WTC11 (cell line): Measurements from ENCODE around the gene SYPL2. TPM values are rescaled to one million over a fixed set of nuclear protein-coding genes. Genes with fewer than 3 reads are reported as not detected.

Experiments used
- ATAC-seq: fragments of 200-7000 bp; cut with Tn5 transposase; 2 replicates; pipeline ENCODE4 v1.10.0; 2021; ENCODE audit warnings: mild to moderate bottlenecking, moderate library complexity
- CTCF ChIA-PET: fragments of 300-600 bp; sonication (Branson Sonifier 250); formaldehyde crosslinking; loops from one replicate; lab custom pipeline; 2021; ENCODE audit warnings: antibody characterized with exemption; lab: Charles Lee
- POLR2A ChIA-PET: fragments of 350-600 bp; sonication (Branson Sonifier 250); formaldehyde crosslinking; loops from one replicate; lab custom pipeline; 2021; ENCODE audit warnings: antibody characterized with exemption; lab: Charles Lee
- DNase-seq: peaks from one replicate; pipeline ENCODE4 v3.0.0; 2021; ENCODE audit warnings: low spot score
- H3K27ac Mint-ChIP-seq: 2 replicates; pipeline ENCODE4 v1.8.0; 2021; ENCODE audit warnings: mixed read lengths
- H3K27me3 Mint-ChIP-seq: 2 replicates; pipeline ENCODE4 v1.8.0; 2021; ENCODE audit warnings: low read depth, mild to moderate bottlenecking, moderate library complexity, mixed read lengths
- H3K36me3 Mint-ChIP-seq: 2 replicates; pipeline ENCODE4 v1.8.0; 2021; ENCODE audit warnings: mixed read lengths
- H3K4me1 Mint-ChIP-seq: 2 replicates; pipeline ENCODE4 v1.8.0; 2022; ENCODE audit warnings: mixed read lengths
- H3K4me3 Mint-ChIP-seq: 2 replicates; pipeline ENCODE4 v1.8.0; 2021; ENCODE audit warnings: mild to moderate bottlenecking, moderate library complexity, mixed read lengths
- H3K9me3 Mint-ChIP-seq: 2 replicates; pipeline ENCODE4 v1.8.0; 2021; ENCODE audit warnings: mixed read lengths
- ARID4B ChIP-seq: sonication (generic); formaldehyde crosslinking; IDR thresholded peaks from 2 replicates; pipeline ENCODE4 v1.8.0; 2023; ENCODE audit warnings: missing genetic modification reagents, mild to moderate bottlenecking, borderline replicate concordance
- E2F4 ChIP-seq: sonication (generic); formaldehyde crosslinking; IDR thresholded peaks from 2 replicates; pipeline ENCODE4 v1.8.1; 2022; ENCODE audit warnings: low read depth, mild to moderate bottlenecking, moderate library complexity, missing genetic modification reagents, borderline replicate concordance
- FOXK1 ChIP-seq: sonication (generic); formaldehyde crosslinking; IDR thresholded peaks from 2 replicates; pipeline ENCODE4 v1.8.0; 2022; ENCODE audit warnings: mild to moderate bottlenecking, moderate library complexity, missing genetic modification reagents
- HMGA2 ChIP-seq: fragments of 250-450 bp; sonication (Bioruptor Pico); IDR thresholded peaks from 2 replicates; pipeline ENCODE4 v1.4.0; 2021; ENCODE audit warnings: mild to moderate bottlenecking, moderate library complexity
- HMGXB4 ChIP-seq: sonication (generic); formaldehyde crosslinking; IDR thresholded peaks from 2 replicates; pipeline ENCODE4 v1.8.1; 2023; ENCODE audit warnings: mild to moderate bottlenecking, moderate library complexity, missing genetic modification reagents
- IRF1 ChIP-seq: sonication (generic); formaldehyde crosslinking; IDR thresholded peaks from 2 replicates; pipeline ENCODE4 v1.8.0; 2023; ENCODE audit warnings: missing genetic modification reagents
- MYBL2 ChIP-seq: sonication (generic); formaldehyde crosslinking; IDR thresholded peaks from 2 replicates; pipeline ENCODE4 v1.8.1; 2023; ENCODE audit warnings: mild to moderate bottlenecking, moderate library complexity, missing genetic modification reagents
- NR1H2 ChIP-seq: sonication (generic); formaldehyde crosslinking; IDR thresholded peaks from 2 replicates; pipeline ENCODE4 v1.9.0; 2021; ENCODE audit warnings: mild to moderate bottlenecking, moderate library complexity, missing genetic modification reagents
- NR3C1 ChIP-seq: sonication (generic); formaldehyde crosslinking; conservative IDR thresholded peaks from 2 replicates; pipeline ENCODE4 v1.8.1; 2023; ENCODE audit warnings: low read depth, mild to moderate bottlenecking, missing genetic modification reagents
- TEAD1 ChIP-seq: sonication (generic); formaldehyde crosslinking; IDR thresholded peaks from 2 replicates; pipeline ENCODE4 v1.8.0; 2022; ENCODE audit warnings: mild to moderate bottlenecking, missing genetic modification reagents
- ZBTB43 ChIP-seq: sonication (generic); formaldehyde crosslinking; IDR thresholded peaks from 2 replicates; pipeline ENCODE4 v1.8.1; 2023; ENCODE audit warnings: mild to moderate bottlenecking, missing genetic modification reagents
- ZNF219 ChIP-seq: sonication (generic); formaldehyde crosslinking; IDR thresholded peaks from 2 replicates; pipeline ENCODE4 v1.8.0; 2023; ENCODE audit warnings: missing genetic modification reagents, mild to moderate bottlenecking, borderline replicate concordance
- ZNF512 ChIP-seq: sonication (generic); formaldehyde crosslinking; IDR thresholded peaks from 2 replicates; pipeline ENCODE4 v1.8.1; 2022; ENCODE audit warnings: missing genetic modification reagents, borderline replicate concordance
- total RNA-seq: library from RNA; stranded (reverse); gene quantifications from 3 replicates; pipeline ENCODE4 v1.2.3, GENCODE V29; 2021

Gene SYPL2
- total RNA-seq, 1 experiment from 2014 or later: 3.7 TPM

- CTCF ChIA-PET: interaction anchor here (0.6 to 3.7 kb wide), 8 partner anchors 11 to 243 kb away, joined by 3 to 35 read pairs (median 5); partner anchors contain the start of genes CYB561D1 and SORT1
- Mint-ChIP-seq H3K4me1 (peaks cover 27% of the 10 kb centered on the region), H3K4me3 (peak overlapping the region; percentile 31; the same call in 1 of the 2 replicates)
Observed at GRCh38 chr1:109482242-109482641, 15.9 kb downstream of the SYPL2 start.

GRCh38 chr1:109482791-109483671, 16.7 kb downstream of the SYPL2 start:
- Mint-ChIP-seq H3K36me3 (peaks cover 2% of the 10 kb centered on the region; the same call in 1 of the 2 replicates), H3K27me3 (no peaks in the 10 kb centered on the region; the same call in none of the 2 replicates), H3K9me3 (no peaks in the 10 kb centered on the region), H3K27ac (peak overlapping the region; percentile 67; the same call in 1 of the 2 replicates), H3K4me3 (peak overlapping the region; percentile 85), H3K4me1 (peaks cover 29% of the 10 kb centered on the region)
- DNase-seq (peak; percentile 60), ATAC-seq (peak; percentile 67)
- CTCF ChIA-PET: interaction anchor here (0.6 to 3.7 kb wide), 18 partner anchors 8 to 484 kb away, joined by 3 to 35 read pairs (median 6); partner anchors contain the start of genes AMIGO1, CYB561D1, PSMA5 and SORT1
- TF ChIP-seq ARID4B (CRISPR knock-in tag): 0 out of 2 replicates have a peak, but pooled peaks have one; percentile 48
- TF ChIP-seq IRF1: no peak
- no peak for TF ChIP-seq ZNF512 (CRISPR knock-in tag)
- TF ChIP-seq HMGXB4 (CRISPR knock-in tag): 0 out of 2 replicates have a peak, but pooled peaks have one; percentile 12
- TF ChIP-seq ZNF219: no peak
- POLR2A ChIA-PET: interaction anchor here (0.8 to 1.5 kb wide), 3 partner anchors 57 to 822 kb away, joined by 3 to 8 read pairs (median 3); partner anchors contain the start of genes HENMT1 and PSMA5

More at GRCh38 chr1:109482242-109482641, 15.9 kb downstream of the SYPL2 start:
- Mint-ChIP-seq H3K36me3 (no peaks in the 10 kb centered on the region), H3K27me3 (no peaks in the 10 kb centered on the region; the same call in none of the 2 replicates), H3K27ac (no peak overlapping the region), H3K9me3 (no peaks in the 10 kb centered on the region)
- no peak for DNase-seq
- no peak for ATAC-seq
- POLR2A ChIA-PET: no interaction called here
- no peak for TF ChIP-seq FOXK1

- DNase-seq (peak; percentile 91), ATAC-seq (peak; percentile 61)
- Mint-ChIP-seq H3K27me3 (no peaks in the 10 kb centered on the region; the same call in none of the 2 replicates), H3K27ac (peak within 1 kb of the TSS; percentile 89), H3K9me3 (no peaks in the 10 kb centered on the region), H3K36me3 (peaks cover 3% of the 10 kb centered on the region; the same call in 1 of the 2 replicates), H3K4me3 (peak within 1 kb of the TSS; percentile 85), H3K4me1 (peaks cover 30% of the 10 kb centered on the region)
- ChIA-PET POLR2A (interaction anchor here (0.6 to 1.7 kb wide), 6 partner anchors 8 to 823 kb away, joined by 3 to 15 read pairs (median 5); partner anchors contain the start of genes AMIGO1, HENMT1 and PSMA5), CTCF (interaction anchor here (0.6 to 3.7 kb wide), 17 partner anchors 8 to 483 kb away, joined by 3 to 35 read pairs (median 6); partner anchors contain the start of genes AMIGO1, CYB561D1, PSMA5 and SORT1)
- TF ChIP-seq MYBL2 (CRISPR knock-in tag) (0 out of 2 replicates have a peak, but pooled peaks have one; percentile 54), NR1H2 (CRISPR knock-in tag) (no peak), HMGA2 (no peak), ZBTB43 (CRISPR knock-in tag) (peak; percentile 41; the same call in 1 of the 2 replicates), E2F4 (CRISPR knock-in tag) (no peak), NR3C1 (CRISPR knock-in tag) (no peak), TEAD1 (CRISPR knock-in tag) (no peak)
Observed at GRCh38 chr1:109483672-109484518, 17.5 kb downstream of the SYPL2 start, which contains the start of gene ATXN7L2. ATXN7L2 (plus strand) TSS chr1:109483905; CDS start chr1:109483954, 49 bp downstream.
